Erythroblast (primary cell): Measurements from ENCODE around the gene SCARF2.

ENCODE experiments used
- GATA1 ChIP-seq: IDR thresholded peaks from 2 replicates; pipeline ENCODE4 v1.6.1; 2011; ENCODE audit warnings: low read depth, mild to moderate bottlenecking, control low read depth, low read length, moderate library complexity
- POLR2A ChIP-seq: IDR thresholded peaks from 2 replicates; pipeline ENCODE4 v1.6.1; 2011; ENCODE audit warnings: mild to moderate bottlenecking, low read length

DNA sequence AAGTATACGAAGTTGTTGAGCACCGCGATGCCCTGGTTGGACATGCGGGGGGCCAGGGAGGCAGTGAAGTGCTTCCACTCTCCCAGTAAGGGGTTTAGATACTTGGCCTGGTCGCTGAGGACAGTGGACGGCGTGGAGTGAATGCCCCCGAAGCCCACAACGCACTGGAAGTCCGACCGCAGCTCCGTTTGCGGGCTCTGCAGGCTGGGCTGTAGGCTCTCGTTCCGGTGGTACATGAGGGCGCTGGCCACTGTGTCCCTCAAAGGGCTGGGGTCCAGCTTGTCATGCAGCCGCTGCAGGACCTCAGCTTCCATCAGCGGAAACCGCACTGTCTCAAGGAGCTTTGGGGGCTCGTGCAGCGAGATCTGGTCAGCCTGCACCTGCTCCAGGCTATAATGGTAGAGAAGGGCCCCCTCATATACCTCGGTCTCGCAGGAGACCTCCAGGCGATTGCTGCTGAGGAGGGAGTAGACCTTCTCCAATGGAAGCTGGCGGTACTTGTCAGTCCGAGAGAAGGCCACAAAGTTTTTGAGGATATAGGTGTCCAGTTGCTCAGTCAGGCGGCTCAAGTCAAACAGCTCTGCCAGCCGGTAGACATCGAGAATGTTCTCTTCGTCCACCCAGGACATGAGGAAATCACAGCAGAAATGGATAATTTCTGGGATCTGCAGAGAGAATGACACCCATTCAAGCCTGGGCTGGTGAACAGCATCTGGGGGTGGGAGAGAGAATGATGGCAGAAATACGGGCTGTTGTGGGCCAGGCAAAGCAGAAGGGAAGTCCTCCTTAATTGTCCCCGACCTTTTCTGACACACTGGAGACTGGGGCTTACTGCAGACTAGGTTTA lies 27.5 kb upstream of the SCARF2 start:
- TF ChIP-seq POLR2A (no peak), GATA1 (no peak)
